ENCODE data around the gene AP2B1.
"Not testable (repeated sequence)": the region's sequence is repeated elsewhere in the genome, so short reads cannot be mapped to it uniquely, and the experiment has no call there.

AP2B1 gene

DNA sequence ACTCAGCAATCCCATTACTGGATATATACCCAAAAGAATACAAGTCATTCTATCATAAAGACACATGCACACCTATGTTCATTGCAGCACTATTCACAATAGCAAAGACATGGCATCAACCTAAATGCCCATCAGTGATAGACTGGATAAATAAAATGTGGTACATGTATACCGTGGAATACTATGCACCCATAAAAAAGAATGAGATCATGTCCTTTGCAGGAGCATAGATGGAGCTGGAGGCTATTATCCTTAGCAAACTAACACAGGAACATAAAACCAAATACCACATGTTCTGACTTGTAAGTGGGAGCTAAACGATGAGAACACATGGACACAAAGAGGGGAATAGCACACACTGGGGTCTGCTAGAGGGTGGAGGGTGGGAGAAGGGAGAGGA lies 116.2 kb downstream of the AP2B1 start:
- not testable (repeated sequence) for DNase-seq

DNA sequence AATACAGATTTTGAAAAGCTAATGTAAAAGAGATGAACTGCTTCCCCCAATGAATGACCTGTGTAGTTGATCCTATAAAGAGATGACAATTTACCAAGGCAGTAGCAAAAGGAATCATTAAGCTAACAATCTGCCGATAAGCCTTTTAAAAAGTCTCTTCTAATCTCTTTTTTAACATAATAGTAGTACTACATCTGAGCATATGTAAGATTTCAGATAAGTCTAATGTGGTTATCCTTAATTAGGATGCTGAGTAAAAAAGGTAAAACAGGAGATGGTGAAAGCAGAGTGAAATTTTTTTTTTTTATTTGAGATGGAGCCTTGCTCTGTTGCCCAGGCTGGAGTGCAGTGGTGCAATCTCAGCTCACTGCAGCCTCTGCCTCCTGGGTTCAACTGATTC lies 118.1 kb downstream of the AP2B1 start:
- no peak for DNase-seq

- no peak for DNase-seq
Measured at GRCh38 chr17:35705705-35706104, 118.6 kb downstream of the AP2B1 start.

GRCh38 chr17:35708149-35708548 lies 121.0 kb downstream of the AP2B1 start:
- DNase-seq: no peak

- no peak for DNase-seq
Measured at GRCh38 chr17:35708951-35709350, 121.8 kb downstream of the AP2B1 start.

DNA sequence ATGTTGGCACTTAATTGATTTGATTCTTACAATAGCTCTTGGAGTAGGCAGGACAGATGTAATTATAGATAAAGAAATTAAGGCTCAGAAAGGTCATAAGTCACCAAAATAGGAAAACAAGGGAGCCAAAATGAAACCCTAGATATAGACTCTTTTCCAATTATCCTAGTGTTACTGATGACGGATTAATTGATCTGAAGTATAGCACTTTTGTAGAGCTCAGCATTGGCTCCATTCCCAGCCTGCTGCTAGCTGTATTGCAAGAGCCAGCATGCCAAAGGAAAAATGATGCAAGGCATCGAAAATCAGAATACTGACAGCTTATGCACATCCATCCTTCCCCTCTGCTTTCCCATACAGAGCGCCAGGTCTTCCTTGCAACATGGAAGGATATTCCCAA lies 122.8 kb downstream of the AP2B1 start:
- no peak for DNase-seq

GRCh38 chr17:35710950-35711349 lies 123.8 kb downstream of the AP2B1 start:
- no peak for DNase-seq

- DNase-seq: no peak
Measured at GRCh38 chr17:35713069-35713728, 126.1 kb downstream of the AP2B1 start.

DNA sequence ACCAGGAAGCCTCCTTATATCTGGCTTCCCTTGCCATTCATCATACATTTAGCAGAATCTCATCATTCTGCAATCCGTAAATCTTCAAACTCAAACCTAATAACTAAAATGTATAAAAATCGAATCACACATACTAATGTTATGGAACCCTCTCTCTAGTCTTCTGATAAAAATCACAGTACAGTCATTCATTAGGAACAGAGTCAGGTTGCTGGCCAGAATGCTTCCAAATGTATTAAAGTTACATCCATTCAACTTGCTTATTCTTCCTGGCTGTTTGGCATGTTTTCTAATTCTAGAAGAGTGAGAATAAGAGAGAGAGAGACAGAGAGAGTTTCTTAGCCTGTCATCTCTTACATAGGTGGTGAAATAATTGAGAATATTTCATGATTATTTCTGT lies 127.9 kb downstream of the AP2B1 start:
- DNase-seq: no peak

DNA sequence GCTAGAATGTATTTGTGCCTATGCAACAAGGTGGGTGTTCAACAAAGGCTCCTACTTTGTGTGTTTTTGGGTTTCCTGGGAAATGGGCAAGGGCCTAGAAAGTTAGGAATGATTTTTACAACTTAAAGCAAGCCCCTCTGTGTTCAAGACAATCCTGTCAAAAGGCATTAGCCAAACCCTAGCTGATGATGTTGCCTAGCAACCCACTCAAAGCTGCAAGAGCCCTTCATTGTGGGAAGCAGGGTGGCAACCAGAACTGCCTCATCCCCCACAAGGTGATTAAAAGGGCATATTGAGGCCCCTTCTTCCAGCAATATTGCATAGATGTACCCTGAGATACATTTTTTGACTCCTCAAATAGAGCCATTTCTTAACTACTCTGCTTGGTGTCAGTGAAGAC lies 128.3 kb downstream of the AP2B1 start:
- DNase-seq: no peak

DNA sequence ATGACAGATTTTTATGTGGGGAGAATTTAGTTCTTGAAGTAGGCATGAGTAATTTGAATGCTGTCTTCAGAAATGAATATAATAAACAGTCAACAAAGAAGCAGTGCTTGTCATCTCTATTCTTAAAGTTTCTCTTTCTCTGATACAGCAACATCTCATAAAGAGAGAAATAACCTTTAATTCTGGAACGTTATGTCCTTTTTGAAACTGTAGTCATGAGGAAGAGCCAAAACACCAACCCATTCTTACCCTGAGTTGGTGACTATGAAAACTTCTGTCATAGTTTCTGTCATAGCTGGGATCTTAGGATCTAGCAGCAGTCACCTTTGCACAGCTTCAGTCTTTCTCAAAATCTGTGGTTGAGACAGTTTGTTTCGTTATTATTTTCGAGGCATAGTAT lies 129.1 kb downstream of the AP2B1 start:
- no peak for DNase-seq

DNA sequence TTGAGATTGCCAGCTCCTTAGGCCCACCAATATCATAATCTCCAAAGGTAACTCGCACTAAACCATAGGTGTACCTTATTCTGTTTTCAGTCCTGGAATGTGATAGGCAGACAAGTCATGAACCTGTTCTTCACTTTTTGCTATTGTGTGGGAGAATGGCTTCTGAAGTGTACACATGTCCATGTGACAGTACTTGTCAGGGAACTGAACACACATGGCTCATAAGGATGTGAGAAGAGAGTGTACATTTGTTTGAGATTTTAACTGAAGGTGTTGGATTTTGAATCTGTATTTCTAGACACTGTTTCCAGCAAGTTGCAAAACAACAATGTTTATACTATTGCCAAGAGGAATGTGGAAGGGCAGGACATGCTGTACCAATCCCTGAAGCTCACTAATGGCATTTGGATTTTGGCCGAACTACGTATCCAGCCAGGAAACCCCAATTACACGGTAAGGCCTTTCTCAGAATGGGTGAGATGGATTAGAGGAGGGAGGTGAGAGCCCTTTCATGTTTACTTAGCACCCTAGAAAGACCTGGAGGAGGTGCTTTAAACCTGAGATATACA lies 129.9 kb downstream of the AP2B1 start:
- no peak for DNase-seq

- DNase-seq: no peak
Measured at GRCh38 chr17:35717475-35717874, 130.4 kb downstream of the AP2B1 start.

DNA sequence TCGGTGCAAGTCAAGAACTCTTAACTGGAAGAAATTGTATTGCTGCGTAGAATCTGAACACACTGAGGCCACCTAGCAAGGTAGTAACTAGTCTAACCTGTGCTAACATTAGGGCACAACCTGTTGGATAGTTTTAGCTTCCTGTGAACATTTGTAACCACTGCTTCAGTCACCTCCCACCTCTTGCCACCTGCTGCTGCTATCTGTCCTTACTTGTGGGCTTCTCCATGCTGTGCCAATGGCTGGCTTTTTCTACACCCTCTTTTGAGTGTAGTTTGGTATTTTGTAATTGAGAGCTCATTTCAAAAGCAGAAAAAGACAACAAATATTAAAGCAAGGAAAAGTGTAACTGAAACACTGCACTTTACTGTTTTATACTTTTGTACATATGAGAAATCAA lies 136.6 kb downstream of the AP2B1 start:
- no peak for DNase-seq

DNA sequence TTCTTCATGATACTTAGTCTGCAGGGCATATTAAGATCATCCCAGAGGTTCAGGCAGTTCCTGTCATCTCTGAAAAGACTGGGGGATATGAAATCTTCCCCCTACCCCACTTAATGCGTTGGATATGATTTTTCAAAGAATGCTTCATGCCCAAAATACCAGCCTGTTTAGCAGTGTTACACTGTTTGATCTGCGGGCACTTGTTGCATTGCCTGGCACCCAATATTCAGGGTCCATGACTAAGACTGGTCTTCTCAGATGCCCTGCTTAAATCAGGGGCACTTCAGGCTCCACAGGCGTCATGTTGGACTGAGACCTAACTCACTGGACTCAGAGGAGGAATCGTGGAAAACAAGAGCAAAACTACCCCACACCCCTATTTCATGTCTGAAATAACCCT lies 137.9 kb downstream of the AP2B1 start:
- no peak for DNase-seq

- no peak for DNase-seq
Measured at GRCh38 chr17:35725802-35726126, 138.6 kb downstream of the AP2B1 start.

DNA sequence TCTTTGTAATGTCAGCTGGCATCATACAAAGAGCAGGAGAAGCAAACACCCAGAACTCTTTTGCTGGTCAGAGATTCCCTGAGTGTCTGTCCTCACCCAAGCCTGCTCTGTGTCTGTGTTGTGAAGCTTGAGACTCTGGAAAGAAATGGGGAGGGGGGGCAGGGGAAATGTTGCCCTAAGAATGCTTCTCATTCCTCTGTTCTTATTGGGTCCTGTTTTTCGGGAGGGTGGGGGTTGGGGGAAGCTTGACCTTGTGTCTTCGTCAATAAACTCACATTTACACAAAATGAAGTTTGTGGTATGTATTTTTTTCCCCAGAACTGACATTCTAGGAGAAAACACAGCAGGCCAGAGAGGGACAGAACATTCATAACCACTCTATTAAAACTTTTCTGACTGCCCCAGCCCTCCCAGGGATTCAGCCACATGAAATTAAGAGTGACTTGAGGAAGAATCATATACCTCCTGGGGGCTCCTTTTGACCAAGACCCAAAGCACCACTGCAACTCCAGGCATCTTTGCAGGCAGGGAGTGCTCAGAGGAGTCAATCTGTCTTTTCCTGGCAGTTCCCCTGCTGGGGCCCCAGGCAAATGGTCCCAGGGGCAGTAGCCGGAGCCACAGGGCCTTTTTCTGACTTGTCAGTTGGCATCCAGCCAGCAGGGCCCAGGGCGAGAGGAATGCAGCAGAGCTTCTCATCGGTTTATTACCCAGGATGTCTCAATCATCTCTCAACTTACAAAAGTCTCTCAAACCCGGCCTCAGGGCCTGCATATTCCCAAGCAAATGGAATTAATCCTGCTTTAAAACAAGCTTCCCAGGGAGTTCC lies 139.2 kb downstream of the AP2B1 start:
- DNase-seq: no peak

DNA sequence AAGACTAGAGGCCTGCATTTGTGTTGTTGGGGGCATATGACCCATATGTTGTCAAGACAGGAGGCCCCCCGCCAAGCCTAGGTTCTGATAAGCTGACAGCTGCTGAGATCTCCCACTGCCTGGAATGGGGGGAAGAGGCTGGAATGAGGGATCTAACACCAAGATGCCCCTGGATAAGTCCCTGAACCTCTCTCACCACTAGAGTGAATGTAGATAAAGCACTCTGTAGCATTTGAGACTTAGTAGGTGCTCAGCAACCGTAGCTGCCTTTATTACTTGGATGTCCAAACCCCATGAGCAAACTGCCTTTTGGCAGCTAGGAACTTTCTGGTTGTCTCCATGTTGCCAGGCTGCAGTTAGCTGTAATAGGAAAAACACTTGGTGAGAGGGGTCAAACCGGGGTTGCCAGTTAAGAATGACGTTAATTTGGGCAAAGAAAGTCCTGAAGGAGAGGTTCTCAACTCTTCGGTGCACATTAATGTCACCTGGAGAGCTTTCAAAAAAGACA lies 139.9 kb downstream of the AP2B1 start:
- no peak for DNase-seq

DNA sequence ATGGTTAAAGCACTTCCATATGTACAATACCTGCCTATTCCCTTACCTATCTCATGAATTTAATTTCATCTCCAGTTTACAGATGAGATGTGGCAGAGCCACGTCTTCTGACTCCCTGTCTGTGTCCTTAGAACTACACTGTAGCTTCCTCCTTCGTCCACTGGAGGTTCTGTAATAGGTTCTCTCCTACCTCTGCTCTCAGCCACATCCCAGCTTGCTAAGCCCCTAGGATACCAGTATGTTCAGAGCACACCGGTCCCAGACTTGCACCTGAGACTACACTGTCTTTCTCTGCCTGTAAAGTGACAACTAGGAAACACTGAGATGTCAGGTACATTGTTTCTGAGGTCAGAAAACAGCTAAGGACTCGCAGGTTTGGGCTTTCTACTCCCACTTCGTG lies 140.5 kb downstream of the AP2B1 start:
- DNase-seq: no peak

GRCh38 chr17:35728551-35728950 lies 141.4 kb downstream of the AP2B1 start:
- DNase-seq: no peak

GRCh38 chr17:35729405-35729833 lies 142.3 kb downstream of the AP2B1 start:
- no peak for DNase-seq

DNA sequence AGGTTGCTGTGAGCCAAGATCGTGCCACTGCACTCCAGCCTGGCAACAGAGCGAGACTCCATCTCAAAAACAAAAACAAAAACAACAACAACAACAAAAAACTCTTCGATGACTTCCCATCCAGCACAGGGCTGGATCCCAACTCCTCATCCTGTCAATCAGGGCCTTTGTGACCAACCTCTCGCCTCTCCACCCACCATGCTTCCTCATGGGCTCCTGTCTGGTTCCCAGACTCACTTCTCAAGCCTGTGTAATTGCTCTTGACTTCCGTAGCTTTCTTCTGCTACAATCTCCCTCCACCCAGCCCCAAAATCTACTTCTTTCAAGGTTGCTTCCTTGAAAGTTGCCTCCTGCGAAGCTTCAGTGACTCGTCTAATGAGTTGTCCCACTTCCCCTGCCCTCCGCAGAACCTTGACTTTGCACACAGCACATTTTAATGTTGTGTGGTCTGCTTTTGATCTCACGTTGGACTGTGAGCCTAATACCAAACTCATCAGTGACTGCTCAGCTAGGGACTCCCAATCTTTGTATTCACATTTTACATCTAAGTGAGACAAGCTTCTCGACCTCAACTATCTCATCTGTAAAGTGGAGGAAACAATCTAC lies 143.4 kb downstream of the AP2B1 start:
- no peak for DNase-seq

DNA sequence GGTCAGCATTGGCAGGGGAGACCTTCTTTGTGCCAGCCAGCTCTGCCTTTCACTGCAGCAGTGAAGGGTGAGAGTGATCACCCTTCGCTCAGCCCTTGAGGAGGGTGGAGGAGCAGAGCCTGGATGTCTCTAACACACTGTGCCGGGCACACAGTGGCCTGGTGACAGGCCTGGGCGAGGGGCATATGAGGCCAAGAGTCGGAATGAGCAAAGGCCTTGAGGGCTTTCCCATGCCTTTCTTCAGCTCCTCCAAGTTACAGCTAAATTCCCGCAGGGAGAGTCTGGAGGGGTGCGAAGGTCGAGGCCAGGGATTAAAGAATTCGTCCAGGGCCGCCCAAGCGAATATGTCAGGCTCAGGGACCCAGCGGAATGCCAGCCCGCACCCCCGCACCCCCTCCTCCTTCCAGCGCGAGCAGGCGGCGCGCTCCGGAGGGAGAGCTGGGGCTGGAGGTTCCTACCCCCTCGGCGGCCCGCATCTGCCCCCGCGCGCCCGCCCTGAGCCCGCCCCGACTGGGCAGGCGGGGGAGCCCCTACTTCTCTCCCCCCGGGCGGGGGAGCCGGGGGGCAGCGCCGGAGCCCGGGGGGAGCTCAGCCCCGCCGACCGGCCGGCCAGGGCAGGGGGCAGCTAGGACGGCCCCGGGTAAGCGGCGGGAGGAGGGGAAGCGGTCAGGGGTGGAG lies 144.3 kb downstream of the AP2B1 start, which contains the start of gene RASL10B:
Gene RASL10B (plus strand): TSS at position 401 of the 678 bp plus-strand sequence. CDS start 3,546 bp downstream, outside the sequence.
- no peak for DNase-seq
